Endothelial cell of umbilical vein (primary cell): ENCODE results near the gene HHIPL2. TPM values are rescaled to one million over a fixed set of nuclear protein-coding genes. Genes with fewer than 3 reads are reported as not detected.

ENCODE experiments used
- BruUV-seq: library from RNA; stranded (reverse); fragments of 400-500 nt; replicated peaks from 2 replicates; lab custom pipeline; 2021; lab: Mats Ljungman, UMichigan
- CTCF ChIA-PET: fragments of 300-600, 350-600 bp; sonication (Branson Sonifier 250); formaldehyde crosslinking; loops from one replicate; lab custom pipeline; 2021; ENCODE audit warnings: antibody characterized with exemption, inconsistent platforms; lab: Charles Lee
- POLR2A ChIA-PET: fragments of 300-600, 350-600 bp; sonication (Branson Sonifier 250); formaldehyde crosslinking; loops from one replicate; lab custom pipeline; 2021; ENCODE audit warnings: antibody characterized with exemption, inconsistent platforms; lab: Charles Lee
- DNase-seq: peaks from one replicate; pipeline ENCODE4 v3.0.0-alpha.2; 2011; ENCODE audit warnings: low read depth, low spot score
- FAIRE-seq: peaks from 2 replicates; lab custom pipeline; 2011; peaks lifted over from hg19 to GRCh38; lab: Jason Lieb, UNC
- H2AFZ ChIP-seq: 2 replicates; pipeline ENCODE4 v1.6.0; 2012; ENCODE audit warnings: low read depth, low read length, control low read depth, inconsistent platforms
- H3K27ac ChIP-seq: 2 replicates; pipeline ENCODE4 v1.5.1; 2011; ENCODE audit warnings: low read depth, mild to moderate bottlenecking, control low read depth, low read length, moderate library complexity; ENCODE audit not compliant: insufficient read depth
- H3K27me3 ChIP-seq, 2 experiments: 2 replicates each; pipeline versions ENCODE4 v1.6.0 to v1.6.1; 2011; ENCODE audit warnings: low read length in 2 of 2, mixed read lengths in 1 of 2; ENCODE audit not compliant: control insufficient read depth in 2 of 2, insufficient read depth in 2 of 2
- H3K36me3 ChIP-seq, 2 experiments: 2 replicates in 1 of 2; 3 replicates in 1 of 2; pipeline ENCODE4 v1.5.1; 2011; ENCODE audit warnings: low read length in 2 of 2, mild to moderate bottlenecking in 1 of 2, moderate library complexity in 1 of 2; ENCODE audit not compliant: control insufficient read depth in 2 of 2, insufficient read depth in 2 of 2; ENCODE audit errors: extremely low read depth in 1 of 2
- H3K4me1 ChIP-seq: 3 replicates; pipeline ENCODE4 v1.5.1; 2011; ENCODE audit warnings: mild to moderate bottlenecking, low read length; ENCODE audit not compliant: control insufficient read depth, insufficient read depth; ENCODE audit errors: extremely low read depth
- H3K4me2 ChIP-seq: 2 replicates; pipeline ENCODE4 v1.6.1; 2011; ENCODE audit warnings: low read length, control low read depth, mixed read lengths; ENCODE audit not compliant: insufficient read depth
- H3K4me3 ChIP-seq, 3 experiments: fragments of 200-600 bp in 1 of 3; sonication (generic), shearing (Covaris generic) in 1 of 3; replicated peaks in 1 of 3; 2 replicates each; pipeline ENCODE4 v1.5.1; 2011 to 2016; ENCODE audit warnings: control low read depth in 3 of 3, low read length in 3 of 3, mild to moderate bottlenecking in 2 of 3, inconsistent platforms in 1 of 3, low read depth in 1 of 3, moderate library complexity in 1 of 3; ENCODE audit not compliant: insufficient read depth in 1 of 3
- H3K79me2 ChIP-seq: 2 replicates; pipeline ENCODE4 v1.6.0; 2012; ENCODE audit warnings: low read length, inconsistent platforms; ENCODE audit not compliant: control insufficient read depth, insufficient read depth
- H3K9ac ChIP-seq: replicated peaks from 2 replicates; pipeline ENCODE3; 2011; ENCODE audit warnings: low read length, control low read depth; ENCODE audit not compliant: insufficient read depth; ENCODE audit errors: extremely low read depth
- H3K9me1 ChIP-seq: replicated peaks from 3 replicates; pipeline ENCODE4 v1.6.0; 2011; ENCODE audit warnings: mild to moderate bottlenecking, low read length; ENCODE audit not compliant: control insufficient read depth, insufficient read depth; ENCODE audit errors: extremely low read depth
- H3K9me3 ChIP-seq: replicated peaks from 2 replicates; pipeline ENCODE4 v1.5.1; 2012; ENCODE audit warnings: low read length, inconsistent platforms; ENCODE audit not compliant: control insufficient read depth, insufficient read depth
- H4K20me1 ChIP-seq: replicated peaks from 2 replicates; pipeline ENCODE3; 2011; ENCODE audit warnings: mild to moderate bottlenecking, low read length; ENCODE audit not compliant: control insufficient read depth, insufficient read depth; ENCODE audit errors: extremely low read depth
- CTCF ChIP-seq, 2 donors: IDR thresholded peaks; 1 replicate in 1 of 2; 2 replicates in 1 of 2; pipeline ENCODE4 v1.5.1; 2011; ENCODE audit warnings: low read length in 2 of 2, mild to moderate bottlenecking in 2 of 2, moderate library complexity in 2 of 2, control low read depth in 1 of 2, inconsistent platforms in 1 of 2, low read depth in 1 of 2; ENCODE audit not compliant: insufficient read depth in 1 of 2; ENCODE audit errors: extremely low read depth in 1 of 2
- EZH2 ChIP-seq: IDR thresholded peaks from 2 replicates; pipeline ENCODE4 v1.6.1; 2012; ENCODE audit warnings: borderline replicate concordance, low read depth, mild to moderate bottlenecking, moderate library complexity, low read length, inconsistent platforms; ENCODE audit not compliant: severe bottlenecking
- FOS ChIP-seq: IDR thresholded peaks from 2 replicates; pipeline ENCODE4 v1.6.1; 2011; ENCODE audit warnings: mild to moderate bottlenecking, low read length, moderate library complexity, borderline replicate concordance; ENCODE audit not compliant: insufficient read depth
- GATA2 ChIP-seq: IDR thresholded peaks from 2 replicates; pipeline ENCODE4 v1.7.0; 2011; ENCODE audit warnings: low read depth, mild to moderate bottlenecking, moderate library complexity, mixed read lengths, low read length; ENCODE audit not compliant: insufficient read length, insufficient read depth
- JUN ChIP-seq: IDR thresholded peaks from 2 replicates; pipeline ENCODE4 v1.6.1; 2011; ENCODE audit warnings: borderline replicate concordance, low read depth; ENCODE audit not compliant: insufficient read length, insufficient read depth
- MAX ChIP-seq: IDR thresholded peaks from 2 replicates; pipeline ENCODE4 v1.6.1; 2011; ENCODE audit not compliant: insufficient read depth, insufficient read length
- MYC ChIP-seq: IDR thresholded peaks from one replicate; pipeline ENCODE4 v1.6.1; 2011; ENCODE audit warnings: mild to moderate bottlenecking, low read depth, low read length
- POLR2A ChIP-seq: IDR thresholded peaks from 2 replicates; pipeline ENCODE4 v1.6.1; 2012; ENCODE audit warnings: low read depth, mild to moderate bottlenecking, control low read depth, low read length
- POLR2AphosphoS5 ChIP-seq: IDR thresholded peaks from 2 replicates; pipeline ENCODE4 v1.6.1; 2012; ENCODE audit warnings: low read depth, mild to moderate bottlenecking, control low read depth, low read length, moderate library complexity; ENCODE audit not compliant: insufficient read depth
- dilution Hi-C: fragments of 300-500 bp; cut with MboI; formaldehyde crosslinking; loops from one replicate; pipeline ENCODE4 v1.15.0; 2019; ENCODE audit warnings: low sequenced_read_pairs; ENCODE audit not compliant: extremely low pct_ligation_motif_present
- intact Hi-C: fragments of 100-400 bp; cut with micrococcal nuclease; formaldehyde crosslinking; loops from one replicate; pipeline ENCODE4 v1.10.0; 2022
- polyA plus RNA-seq, 4 experiments: library from polyadenylated mRNA; depleted of rRNA in 3 of 4; stranded (reverse) in 3 of 4; unstranded in 1 of 4; fragments of >200 nt; gene quantifications; 2 replicates each; pipeline versions ENCODE4 v1.2.1 to v1.2.3, GENCODE V29; 2011 to 2012; ENCODE audit warnings: missing spikeins in 1 of 4
- total RNA-seq: library from RNA; stranded (reverse); gene quantifications from 2 replicates; pipeline ENCODE4 v1.2.3, GENCODE V29; 2021

The HHIPL2 gene
- total and polyA plus RNA-seq, 2 donors (not counting 3 experiments of a cell fraction or from before 2014, with no cell fraction given), result 0.03 TPM; not detected in 1

GRCh38 chr1:222547260-222547614, 667 bp downstream of the HHIPL2 start:
- Histone ChIP-seq H3K4me3 (no peak overlapping the region), H3K36me3 (no peaks in the 10 kb centered on the region), H3K27me3 (peaks cover 3 to 5% of the 10 kb centered on the region in 2 experiments), H3K9me3 (no peaks in the 10 kb centered on the region), H3K27ac (no peak overlapping the region), H3K9ac (no peak overlapping the region), H3K9me1 (no peaks in the 10 kb centered on the region), H4K20me1 (no peaks in the 10 kb centered on the region), H2AFZ (no peak overlapping the region), H3K4me2 (no peak overlapping the region), H3K4me1 (no peaks in the 10 kb centered on the region), H3K79me2 (no peaks in the 10 kb centered on the region)
- intact Hi-C loops, result loop anchor here (2.0 kb wide), 1 partner anchor 88 kb away; no protein-coding TSS in a partner anchor
- CTCF ChIA-PET, result interaction anchor here (0.8 to 1.2 kb wide), 3 partner anchors 14 to 577 kb away, joined by 3 to 4 read pairs (median 4); no protein-coding TSS in a partner anchor
- no TSS peak for BruUV-seq
- DNase-seq (no peak), FAIRE-seq (no peak)
- TF ChIP-seq EZH2 (no peak), MAX (no peak), MYC (no peak), CTCF (IDR thresholded peaks at IDR 0.05; ENCODE audit: extremely low read depth in 1 of 2, insufficient read depth in 1 of 2, low read depth in 1 of 2, low read length in 2 of 2) (no peak), FOS (no peak), GATA2 (no peak), JUN (no peak), POLR2A (no peak), POLR2AphosphoS5 (no peak)
- POLR2A ChIA-PET, result no interaction called here
- dilution Hi-C loops, result no loop called here
